Measurements from ENCODE around the gene ACTG1. TPM values are rescaled to one million over a fixed set of nuclear protein-coding genes. Genes with fewer than 3 reads are reported as not detected.

ACTG1 gene
- total RNA-seq, 4 donors from 2014 or later, result 2,510 to 3,878 (median 3,203) TPM

GRCh38 chr17:81522491-81523401 is 10.1 kb upstream of the ACTG1 start:
- H3K27me3 ChIP-seq, result peaks cover 0 to 8% of the 10 kb centered on the region in 2 donors
- DNase-seq, result no peak
- H3K4me1 ChIP-seq, result peaks cover 0 to 26% (median 16%) of the 10 kb centered on the region in 4 donors
- H3K4me3 ChIP-seq, result no peak overlapping the region
- TF ChIP-seq, protein P1, sequence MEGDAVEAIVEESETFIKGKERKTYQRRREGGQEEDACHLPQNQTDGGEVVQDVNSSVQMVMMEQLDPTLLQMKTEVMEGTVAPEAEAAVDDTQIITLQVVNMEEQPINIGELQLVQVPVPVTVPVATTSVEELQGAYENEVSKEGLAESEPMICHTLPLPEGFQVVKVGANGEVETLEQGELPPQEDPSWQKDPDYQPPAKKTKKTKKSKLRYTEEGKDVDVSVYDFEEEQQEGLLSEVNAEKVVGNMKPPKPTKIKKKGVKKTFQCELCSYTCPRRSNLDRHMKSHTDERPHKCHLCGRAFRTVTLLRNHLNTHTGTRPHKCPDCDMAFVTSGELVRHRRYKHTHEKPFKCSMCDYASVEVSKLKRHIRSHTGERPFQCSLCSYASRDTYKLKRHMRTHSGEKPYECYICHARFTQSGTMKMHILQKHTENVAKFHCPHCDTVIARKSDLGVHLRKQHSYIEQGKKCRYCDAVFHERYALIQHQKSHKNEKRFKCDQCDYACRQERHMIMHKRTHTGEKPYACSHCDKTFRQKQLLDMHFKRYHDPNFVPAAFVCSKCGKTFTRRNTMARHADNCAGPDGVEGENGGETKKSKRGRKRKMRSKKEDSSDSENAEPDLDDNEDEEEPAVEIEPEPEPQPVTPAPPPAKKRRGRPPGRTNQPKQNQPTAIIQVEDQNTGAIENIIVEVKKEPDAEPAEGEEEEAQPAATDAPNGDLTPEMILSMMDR (IDR thresholded peaks at IDR 0.05), result no peak
- TF ChIP-seq POLR2A (IDR thresholded peaks at IDR 0.05), result no peak
- no peaks in the 10 kb centered on the region for H3K36me3 ChIP-seq
- H3K27ac ChIP-seq, result no peak overlapping the region
- peaks cover 0 to 3% (median 0%) of the 10 kb centered on the region in 4 donors for H3K9me3 ChIP-seq

DNA sequence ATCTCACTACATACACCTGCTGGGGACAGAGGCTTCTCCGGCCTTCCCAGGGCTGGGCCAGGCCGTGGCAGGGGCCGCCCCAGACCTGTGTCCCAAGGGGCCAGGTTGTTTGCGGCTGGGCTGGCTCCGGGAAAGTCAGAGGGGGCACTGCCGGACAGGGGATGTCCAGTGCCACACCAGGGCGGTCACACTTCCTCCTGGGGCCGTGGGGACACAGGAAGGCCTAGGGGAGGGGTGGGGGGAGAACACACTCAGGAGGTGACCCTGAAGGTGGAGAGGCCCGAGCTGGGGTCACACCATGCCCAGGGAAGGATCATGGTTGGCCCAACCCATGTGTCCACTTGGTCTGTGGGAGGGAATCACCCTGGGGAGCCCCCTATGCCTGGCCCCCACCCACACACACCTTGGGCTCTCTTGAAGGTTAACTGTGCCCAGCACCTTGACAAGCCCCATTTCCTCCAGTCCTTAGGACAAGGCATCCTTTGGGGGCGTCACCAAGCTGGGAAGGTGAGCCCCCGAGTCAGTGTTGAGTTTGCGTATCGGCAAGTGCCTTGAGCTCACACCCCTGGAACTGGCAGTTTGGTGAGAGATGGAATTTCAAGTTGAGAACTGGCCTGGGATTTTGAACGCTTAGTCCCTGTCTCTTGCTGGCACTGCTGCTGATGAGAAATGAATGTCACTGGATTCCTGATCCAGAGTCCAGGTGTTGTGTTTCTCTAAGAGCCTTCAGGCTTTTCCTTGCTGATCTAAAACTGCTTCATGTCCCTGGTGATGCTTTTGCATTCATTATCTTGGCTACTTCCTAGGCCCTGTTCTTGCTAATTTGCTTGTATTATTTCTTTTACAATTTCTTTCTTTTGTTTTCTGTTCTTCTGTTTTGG is 7.7 kb upstream of the ACTG1 start:
- peak overlapping the region in 3 of 4 donors; percentile 63 to 80 (median 79) for H3K4me3 ChIP-seq
- H3K27me3 ChIP-seq, result no peaks in the 10 kb centered on the region
- peak overlapping the region; percentile 79 to 100 (median 90) for H3K27ac ChIP-seq
- H3K4me1 ChIP-seq, result peaks cover 0 to 49% (median 25%) of the 10 kb centered on the region in 4 donors
- TF ChIP-seq POLR2A (IDR thresholded peaks at IDR 0.05), result no peak
- TF ChIP-seq, protein P1 (IDR thresholded peaks at IDR 0.05), result no peak
- no peak for DNase-seq
- H3K9me3 ChIP-seq, result peaks cover 0 to 3% (median 0%) of the 10 kb centered on the region in 4 donors
- no peaks in the 10 kb centered on the region for H3K36me3 ChIP-seq

DNA sequence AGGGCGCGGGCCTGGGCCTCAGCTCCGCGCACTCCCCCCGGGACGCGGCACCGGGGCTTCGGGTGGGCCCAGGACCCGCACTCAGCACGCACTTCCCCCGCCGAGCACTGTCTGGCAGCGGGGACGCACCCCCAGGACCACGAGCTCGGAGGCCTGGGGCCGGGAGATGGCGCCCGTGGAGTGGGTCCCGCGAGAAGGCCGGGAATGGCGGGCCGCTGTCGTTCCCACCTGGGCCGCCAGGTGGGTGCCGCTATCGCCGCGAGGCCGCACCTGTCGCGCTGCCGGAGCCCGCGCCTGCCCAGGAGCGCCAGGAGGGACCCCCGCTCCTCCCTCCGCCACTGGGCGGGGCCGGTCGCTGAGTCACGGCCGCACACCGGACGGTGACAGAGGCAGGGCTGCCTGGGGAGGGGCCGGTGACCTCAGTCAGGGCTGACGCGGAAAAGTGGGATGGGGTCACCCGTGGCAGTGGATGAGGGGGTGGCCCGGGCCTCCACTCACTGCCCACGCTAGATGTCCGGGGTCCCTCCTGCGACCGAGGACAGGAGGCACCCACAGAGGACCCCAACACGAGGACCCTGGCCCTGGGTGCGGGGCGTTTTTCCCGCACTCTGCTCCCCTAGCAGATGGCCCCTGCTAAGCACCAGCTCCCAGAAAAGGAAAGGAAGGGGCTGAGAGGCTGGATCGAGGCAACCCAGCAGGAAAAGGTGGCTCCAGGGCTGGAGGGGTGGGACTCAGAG is 6.9 kb upstream of the ACTG1 start:
- Histone ChIP-seq H3K4me3 (peak overlapping the region; percentile 42 to 80 (median 71)), H3K27me3 (no peaks in the 10 kb centered on the region), H3K36me3 (no peaks in the 10 kb centered on the region), H3K27ac (peak overlapping the region; percentile 79 to 100 (median 90)), H3K9me3 (peaks cover 0 to 3% (median 0%) of the 10 kb centered on the region in 4 donors), H3K4me1 (peaks cover 0 to 49% (median 25%) of the 10 kb centered on the region in 4 donors)
- DNase-seq, result peak; percentile 64 to 88 (median 86)
- TF ChIP-seq, protein P1 (IDR thresholded peaks at IDR 0.05), result peak; percentile 62 to 94 (median 80)
- TF ChIP-seq POLR2A (IDR thresholded peaks at IDR 0.05), result peak in 1 of 2 donors; percentile 32

DNA sequence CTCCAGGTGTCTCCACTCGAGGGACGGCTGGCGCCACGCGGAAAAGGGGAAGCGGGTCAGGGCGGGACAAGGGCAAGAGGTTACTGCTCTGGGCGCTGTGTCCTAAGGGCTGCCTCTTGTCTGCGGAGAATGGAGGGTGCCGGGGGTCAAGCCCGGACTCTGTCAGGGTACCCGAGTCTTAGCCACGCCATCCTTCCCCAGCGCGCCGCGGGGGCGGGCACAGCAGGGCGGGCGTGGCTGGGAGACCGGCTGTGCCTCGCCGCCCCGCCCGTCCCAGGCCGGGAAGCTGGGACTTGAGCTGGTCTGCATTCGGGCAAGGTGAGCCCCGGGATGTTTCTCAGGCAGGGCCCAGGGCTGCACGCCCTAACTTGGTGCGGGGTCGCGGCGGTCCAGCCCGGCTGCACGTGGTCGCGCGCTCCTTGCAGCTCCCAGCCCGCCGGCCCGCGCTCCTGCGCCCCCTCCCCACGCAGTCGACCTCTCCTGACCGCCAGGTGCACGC is 6.2 kb upstream of the ACTG1 start:
- peak; percentile 61 to 83 (median 81) for DNase-seq
- H3K4me1 ChIP-seq, result peaks cover 0 to 49% (median 26%) of the 10 kb centered on the region in 4 donors

More for the DNA sequence above, 6.2 kb upstream of the ACTG1 start:
- peaks cover 0 to 3% (median 0%) of the 10 kb centered on the region in 4 donors for H3K9me3 ChIP-seq
- peak overlapping the region; percentile 42 to 80 (median 71) for H3K4me3 ChIP-seq
- peak overlapping the region; percentile 79 to 100 (median 90) for H3K27ac ChIP-seq
- peak; percentile 31 to 40 for TF ChIP-seq POLR2A (IDR thresholded peaks at IDR 0.05)
- TF ChIP-seq, protein P1 (IDR thresholded peaks at IDR 0.05), result no peak
- no peaks in the 10 kb centered on the region for H3K36me3 ChIP-seq
- no peaks in the 10 kb centered on the region for H3K27me3 ChIP-seq

All from Peyer's patch (tissue), 4 donors.